Activated naive CD4-positive, alpha-beta T cell treated with anti-CD3 and anti-CD28 coated beads for 36 hours (primary cell): Measurements from ENCODE around the gene ABCG1. TPM values are rescaled to one million over a fixed set of nuclear protein-coding genes. Genes with fewer than 3 reads are reported as not detected.

Experiments
- CTCF ChIA-PET: fragments of 350-600 bp; sonication (Branson Sonifier 250); formaldehyde crosslinking; loops from one replicate; lab custom pipeline; 2021; ENCODE audit warnings: antibody characterized with exemption; lab: Charles Lee
- DNase-seq: peaks from one replicate; pipeline ENCODE4 v3.0.0-alpha.2; 2020
- H3K27ac Mint-ChIP-seq: one replicate; pipeline ENCODE4 v1.8.0; 2021; ENCODE audit warnings: mild to moderate bottlenecking, mixed read lengths
- H3K27me3 Mint-ChIP-seq: one replicate; pipeline ENCODE4 v1.8.0; 2021; ENCODE audit warnings: low read depth, mixed read lengths
- H3K36me3 Mint-ChIP-seq: one replicate; pipeline ENCODE4 v1.8.0; 2021; ENCODE audit warnings: low read depth, mixed read lengths
- H3K4me1 Mint-ChIP-seq: one replicate; pipeline ENCODE4 v1.8.0; 2021; ENCODE audit warnings: low read depth, mixed read lengths
- H3K4me3 Mint-ChIP-seq: one replicate; pipeline ENCODE4 v1.8.0; 2021; ENCODE audit warnings: mild to moderate bottlenecking, moderate library complexity, mixed read lengths
- H3K9me3 Mint-ChIP-seq: one replicate; pipeline ENCODE4 v1.8.0; 2021; ENCODE audit warnings: mixed read lengths
- intact Hi-C: fragments of 100-400 bp; cut with micrococcal nuclease; formaldehyde crosslinking; loops from one replicate; pipeline ENCODE4 v1.15.1; 2023
- total RNA-seq, 2 experiments: library from RNA; stranded (reverse); gene quantifications; one replicate each; pipeline ENCODE4 v1.2.3, GENCODE V29; 2021

ABCG1 gene
- total RNA-seq, 2 experiments from 2014 or later = 27.8 to 28.7 TPM

- Mint-ChIP-seq H3K9me3 (no peaks in the 10 kb centered on the region), H3K4me1 (peaks cover 3% of the 10 kb centered on the region), H3K4me3 (no peak overlapping the region), H3K27me3 (peaks cover 2% of the 10 kb centered on the region), H3K27ac (no peak overlapping the region), H3K36me3 (no peaks in the 10 kb centered on the region)
- intact Hi-C loops = loop anchor here (1.0 to 5.0 kb wide), 3 partner anchors 72 to 523 kb away; no protein-coding TSS in a partner anchor
- DNase-seq = peak; percentile 86
- CTCF ChIA-PET = interaction anchor here (0.5 to 3.1 kb wide), 33 partner anchors 10 to 227 kb away, joined by 3 to 18 read pairs (median 4); no protein-coding TSS in a partner anchor
Observed at GRCh38 chr21:42309753-42310213, 90.8 kb downstream of the ABCG1 start.

GRCh38 chr21:42310411-42311001 is 91.6 kb downstream of the ABCG1 start:
- H3K9me3 Mint-ChIP-seq = no peaks in the 10 kb centered on the region
- no peak overlapping the region for H3K4me3 Mint-ChIP-seq
- no peak overlapping the region for H3K27ac Mint-ChIP-seq
- no peak for DNase-seq
- intact Hi-C loops = loop anchor here (1.0 kb wide), 1 partner anchor 71 kb away; no protein-coding TSS in a partner anchor
- CTCF ChIA-PET = interaction anchor here (0.6 to 3.1 kb wide), 31 partner anchors 11 to 226 kb away, joined by 3 to 18 read pairs (median 4); no protein-coding TSS in a partner anchor
- H3K36me3 Mint-ChIP-seq = no peaks in the 10 kb centered on the region
- peaks cover 2% of the 10 kb centered on the region for H3K27me3 Mint-ChIP-seq
- peaks cover 3% of the 10 kb centered on the region for H3K4me1 Mint-ChIP-seq

- H3K4me1 Mint-ChIP-seq = peaks cover 3% of the 10 kb centered on the region
- CTCF ChIA-PET = interaction anchor here (0.6 to 3.1 kb wide), 20 partner anchors 19 to 226 kb away, joined by 3 to 18 read pairs (median 4); no protein-coding TSS in a partner anchor
- no peak overlapping the region for H3K4me3 Mint-ChIP-seq
- intact Hi-C loops = no loop called here
- H3K9me3 Mint-ChIP-seq = no peaks in the 10 kb centered on the region
- H3K36me3 Mint-ChIP-seq = no peaks in the 10 kb centered on the region
- no peak overlapping the region for H3K27ac Mint-ChIP-seq
- no peak for DNase-seq
- peaks cover 2% of the 10 kb centered on the region for H3K27me3 Mint-ChIP-seq
Observed at GRCh38 chr21:42311160-42311559, 92.2 kb downstream of the ABCG1 start.

GRCh38 chr21:42311816-42312625 is 93.1 kb downstream of the ABCG1 start:
- intact Hi-C loops = no loop called here
- Mint-ChIP-seq H3K36me3 (no peaks in the 10 kb centered on the region), H3K27ac (no peak overlapping the region), H3K4me3 (no peak overlapping the region), H3K27me3 (peaks cover under 1% of the 10 kb centered on the region), H3K4me1 (peaks cover 3% of the 10 kb centered on the region), H3K9me3 (no peaks in the 10 kb centered on the region)
- no peak for DNase-seq
- CTCF ChIA-PET = no interaction called here

GRCh38 chr21:42312626-42313104 is 93.7 kb downstream of the ABCG1 start:
- Mint-ChIP-seq H3K4me3 (no peak overlapping the region), H3K4me1 (peaks cover 3% of the 10 kb centered on the region), H3K36me3 (no peaks in the 10 kb centered on the region), H3K27ac (no peak overlapping the region), H3K27me3 (no peaks in the 10 kb centered on the region), H3K9me3 (no peaks in the 10 kb centered on the region)
- intact Hi-C loops = no loop called here
- DNase-seq = no peak
- CTCF ChIA-PET = no interaction called here

GRCh38 chr21:42313501-42313969 is 94.6 kb downstream of the ABCG1 start:
- no peak overlapping the region for H3K27ac Mint-ChIP-seq
- intact Hi-C loops = no loop called here
- no peaks in the 10 kb centered on the region for H3K36me3 Mint-ChIP-seq
- peaks cover 2% of the 10 kb centered on the region for H3K27me3 Mint-ChIP-seq
- CTCF ChIA-PET = no interaction called here
- no peak overlapping the region for H3K4me3 Mint-ChIP-seq
- no peak for DNase-seq
- H3K4me1 Mint-ChIP-seq = peaks cover 3% of the 10 kb centered on the region
- H3K9me3 Mint-ChIP-seq = no peaks in the 10 kb centered on the region

GRCh38 chr21:42314616-42315295 is 95.8 kb downstream of the ABCG1 start:
- intact Hi-C loops = no loop called here
- CTCF ChIA-PET = interaction anchor here (0.9 kb wide), 1 partner anchor 170 kb away, joined by 4 read pairs; no protein-coding TSS in a partner anchor

GRCh38 chr21:42315296-42315891 is 96.5 kb downstream of the ABCG1 start, which contains the start of gene TFF3:
TSS of gene TFF3 (minus strand) at chr21:42315409. CDS start at chr21:42315374, 35 bp downstream.
- peaks cover 2% of the 10 kb centered on the region for H3K4me1 Mint-ChIP-seq
- CTCF ChIA-PET = no interaction called here
- DNase-seq = no peak
- H3K27me3 Mint-ChIP-seq = peaks cover 3% of the 10 kb centered on the region
- H3K36me3 Mint-ChIP-seq = no peaks in the 10 kb centered on the region
- intact Hi-C loops = no loop called here
- no peak within 1 kb of the TSS for H3K4me3 Mint-ChIP-seq
- no peaks in the 10 kb centered on the region for H3K9me3 Mint-ChIP-seq
- no peak within 1 kb of the TSS for H3K27ac Mint-ChIP-seq

More at GRCh38 chr21:42314616-42315295, 95.8 kb downstream of the ABCG1 start:
- H3K27ac Mint-ChIP-seq = no peak overlapping the region
- no peaks in the 10 kb centered on the region for H3K9me3 Mint-ChIP-seq
- peaks cover 3% of the 10 kb centered on the region for H3K27me3 Mint-ChIP-seq
- peaks cover 2% of the 10 kb centered on the region for H3K4me1 Mint-ChIP-seq
- no peak overlapping the region for H3K4me3 Mint-ChIP-seq
- DNase-seq = no peak
- no peaks in the 10 kb centered on the region for H3K36me3 Mint-ChIP-seq

GRCh38 chr21:42316891-42317290 is 98.0 kb downstream of the ABCG1 start:
- Mint-ChIP-seq H3K36me3 (no peaks in the 10 kb centered on the region), H3K4me1 (peaks cover 2% of the 10 kb centered on the region), H3K9me3 (no peaks in the 10 kb centered on the region), H3K27me3 (peaks cover 3% of the 10 kb centered on the region), H3K27ac (no peak overlapping the region), H3K4me3 (no peak overlapping the region)
- DNase-seq = no peak
- CTCF ChIA-PET = no interaction called here
- intact Hi-C loops = no loop called here

GRCh38 chr21:42317341-42317741 is 98.4 kb downstream of the ABCG1 start:
- H3K27me3 Mint-ChIP-seq = peaks cover 3% of the 10 kb centered on the region
- DNase-seq = no peak
- intact Hi-C loops = no loop called here
- no peak overlapping the region for H3K4me3 Mint-ChIP-seq
- no peaks in the 10 kb centered on the region for H3K9me3 Mint-ChIP-seq
- H3K4me1 Mint-ChIP-seq = peaks cover 2% of the 10 kb centered on the region
- H3K36me3 Mint-ChIP-seq = no peaks in the 10 kb centered on the region
- no peak overlapping the region for H3K27ac Mint-ChIP-seq
- CTCF ChIA-PET = no interaction called here

GRCh38 chr21:42317826-42318746 is 99.1 kb downstream of the ABCG1 start:
- Mint-ChIP-seq H3K4me1 (peaks cover 2% of the 10 kb centered on the region), H3K36me3 (no peaks in the 10 kb centered on the region), H3K9me3 (no peaks in the 10 kb centered on the region), H3K4me3 (no peak overlapping the region), H3K27me3 (peaks cover 3% of the 10 kb centered on the region), H3K27ac (no peak overlapping the region)
- CTCF ChIA-PET = interaction anchor here (1.0 kb wide), 1 partner anchor 173 kb away, joined by 4 read pairs; no protein-coding TSS in a partner anchor
- intact Hi-C loops = no loop called here
- DNase-seq = no peak
